Fibroblast of skin of back (primary cell): Measurements from ENCODE around the gene APOA1.
"Not testable (repeated sequence)": the region's sequence is repeated elsewhere in the genome, so short reads cannot be mapped to it uniquely, and the experiment has no call there.

ENCODE experiments used
- DNase-seq: peaks from one replicate; pipeline ENCODE4 v3.0.0-alpha.2; 2013

The APOA1 gene

GRCh38 chr11:116857316-116857715 is 19.9 kb upstream of the APOA1 start:
- no peak for DNase-seq

DNA sequence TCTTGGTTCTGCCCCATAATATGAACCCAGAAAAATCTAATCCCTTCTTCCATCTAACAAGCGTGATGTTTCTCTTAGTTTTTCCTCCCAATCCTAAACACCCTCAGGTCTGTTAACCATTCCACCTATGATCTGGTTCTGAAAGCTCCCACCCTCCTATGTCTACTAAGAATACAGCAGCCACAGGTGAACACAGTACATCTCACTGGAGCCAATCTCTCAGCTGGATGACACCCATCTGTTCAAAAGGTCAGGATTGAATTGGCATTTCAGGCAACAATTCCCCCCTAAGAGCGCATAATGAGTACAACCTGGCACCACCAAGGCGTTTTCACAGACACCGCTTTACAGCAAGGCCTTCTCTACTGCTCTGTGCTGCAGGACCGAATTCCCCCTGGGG is 19.0 kb upstream of the APOA1 start:
- DNase-seq: no peak

DNA sequence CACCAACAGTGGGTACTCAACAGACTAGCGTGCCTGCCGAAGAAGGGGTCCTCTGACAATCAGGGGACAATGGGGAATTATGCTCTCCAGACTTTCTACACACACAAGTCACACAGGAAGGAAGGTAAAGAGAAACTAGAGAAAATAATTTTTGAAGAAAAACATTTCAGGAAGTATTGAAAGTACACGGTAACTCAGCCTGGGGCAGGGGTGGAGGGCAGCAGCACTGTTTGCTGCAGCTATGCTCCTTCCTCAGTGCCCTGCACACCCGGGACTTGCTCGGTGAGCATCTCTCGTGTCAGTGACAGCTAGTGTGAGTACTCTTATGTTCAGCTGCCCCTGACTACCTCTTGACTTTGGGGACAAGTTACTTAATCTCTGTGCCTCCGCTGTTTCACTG is 18.0 kb upstream of the APOA1 start:
- no peak for DNase-seq

DNA sequence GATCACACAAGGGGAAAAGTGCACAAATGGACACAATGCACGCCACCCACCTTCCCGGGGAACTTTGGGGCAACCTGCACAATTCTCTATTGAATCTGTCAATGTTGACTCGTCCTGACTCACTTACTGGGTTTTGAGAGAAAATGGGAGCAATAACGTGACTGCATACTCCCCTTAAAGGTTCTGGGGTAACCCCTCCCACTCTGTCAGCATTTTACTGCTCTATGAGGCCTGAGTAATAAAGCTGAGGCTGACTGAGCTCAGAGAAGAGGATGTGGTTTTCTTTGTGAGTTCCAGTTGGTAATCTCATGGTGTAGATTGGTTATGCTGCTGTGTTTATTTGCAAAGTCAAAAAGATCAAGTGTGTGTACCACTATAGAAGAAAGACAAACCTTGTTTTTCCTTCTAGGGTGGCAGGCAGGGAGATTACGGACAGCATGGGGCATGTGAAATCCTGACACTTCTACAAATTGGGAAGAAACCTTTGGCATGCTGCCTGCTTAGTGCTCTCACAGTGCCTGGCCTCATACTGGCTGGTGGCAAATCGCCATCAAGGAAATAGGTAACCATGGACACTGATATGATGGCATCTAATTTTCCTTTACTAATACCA is 16.1 kb upstream of the APOA1 start:
- DNase-seq: peak; percentile 89

DNA sequence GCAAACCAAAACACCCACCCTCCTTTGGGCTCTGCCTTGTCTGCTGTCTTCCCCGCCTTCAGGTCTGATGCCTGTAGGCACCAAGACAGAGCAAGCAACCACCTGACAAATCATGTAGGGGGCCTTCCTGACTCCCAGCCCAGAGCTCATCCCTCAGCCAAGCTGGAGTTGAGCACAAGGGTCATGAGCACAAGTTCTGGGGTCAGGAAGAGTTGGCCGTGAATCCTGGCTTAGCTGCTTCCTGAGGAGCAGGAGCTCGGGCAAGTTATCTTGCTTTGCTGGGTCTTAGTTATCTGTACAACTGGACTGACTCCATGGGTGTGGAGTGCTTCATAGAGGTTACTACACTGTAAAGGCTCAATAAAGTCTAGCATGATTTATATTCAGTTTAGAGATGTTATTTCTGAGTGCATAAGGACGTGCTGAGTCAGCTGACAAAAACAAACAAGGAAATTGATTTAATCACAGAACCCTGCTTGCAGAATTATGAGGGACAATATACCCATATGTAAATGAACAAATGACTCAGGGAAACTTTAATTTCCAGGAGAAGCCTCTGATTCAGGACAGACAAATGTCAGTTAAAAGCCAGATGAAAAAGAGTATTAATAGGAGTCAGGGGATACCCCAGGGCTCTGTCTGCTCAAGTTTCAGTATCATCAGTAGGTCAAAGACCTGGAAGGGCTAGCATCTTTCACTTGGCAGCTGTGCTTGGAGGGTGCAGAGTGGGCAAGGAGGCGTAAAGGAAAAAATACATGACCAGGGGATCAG is 15.0 kb upstream of the APOA1 start:
- peak; percentile 26 for DNase-seq

GRCh38 chr11:116851626-116852025 is 14.2 kb upstream of the APOA1 start:
- no peak for DNase-seq

- DNase-seq: no peak
Measured at GRCh38 chr11:116849486-116849885, 12.1 kb upstream of the APOA1 start.

DNA sequence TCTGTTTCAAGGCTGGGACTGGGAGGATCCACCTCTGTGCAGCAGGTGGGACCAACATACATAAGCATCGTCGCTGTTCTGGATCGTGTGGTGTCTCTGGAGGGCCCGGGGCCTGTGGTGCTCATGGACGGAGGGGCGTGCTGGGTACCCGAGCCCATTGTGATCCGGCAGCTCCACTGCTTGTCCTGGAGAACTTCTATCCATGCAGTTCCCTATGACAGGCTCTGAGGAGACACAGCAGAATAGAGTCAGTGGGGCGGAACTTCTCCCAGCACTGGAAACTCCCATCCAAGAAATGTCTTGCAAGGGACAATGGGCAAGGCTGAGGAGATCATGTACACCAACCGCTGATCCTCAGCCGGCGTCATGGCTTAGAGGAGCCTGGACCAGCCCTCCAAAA is 11.6 kb upstream of the APOA1 start:
- DNase-seq: no peak

DNA sequence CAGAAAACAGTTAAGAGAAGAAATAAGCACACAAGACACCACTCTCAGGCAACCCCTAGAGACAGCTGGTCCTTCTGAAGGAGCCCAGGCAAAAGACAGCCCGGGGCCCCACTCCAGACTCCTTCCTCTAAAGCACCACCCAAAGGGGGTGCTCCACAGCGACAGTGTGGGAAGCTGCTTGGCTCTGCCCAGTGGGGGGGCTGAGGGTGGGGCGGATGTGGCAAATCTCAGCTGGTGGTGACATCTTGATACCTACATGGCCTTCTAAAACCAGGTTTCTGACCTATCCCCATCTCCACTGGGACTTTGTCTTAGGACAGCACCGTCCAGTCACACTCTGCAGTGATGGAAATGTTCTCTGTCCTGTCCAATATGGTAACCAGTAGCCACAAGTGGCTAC is 10.2 kb upstream of the APOA1 start:
- no peak for DNase-seq

DNA sequence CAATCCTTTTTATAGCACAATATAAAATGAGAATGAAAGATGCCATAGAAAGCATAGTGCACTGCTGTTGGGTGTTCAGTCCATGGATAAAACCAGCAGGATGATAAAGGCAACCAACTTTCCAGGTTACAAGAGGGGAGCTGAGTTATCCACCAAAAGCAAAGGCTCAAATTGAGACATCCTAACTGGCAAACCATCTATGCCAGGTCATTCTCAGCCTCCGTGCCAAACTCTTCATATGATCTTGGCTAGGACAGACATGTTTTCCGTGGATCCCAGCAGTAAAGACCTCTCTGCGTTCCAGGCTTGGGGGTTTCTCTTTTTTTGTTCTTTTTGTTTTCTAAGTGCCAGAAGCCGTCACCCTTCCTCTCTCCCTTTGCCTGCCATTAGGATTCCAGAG is 7.3 kb upstream of the APOA1 start:
- DNase-seq: no peak

GRCh38 chr11:116843661-116844060 is 6.2 kb upstream of the APOA1 start:
- DNase-seq: no peak

DNA sequence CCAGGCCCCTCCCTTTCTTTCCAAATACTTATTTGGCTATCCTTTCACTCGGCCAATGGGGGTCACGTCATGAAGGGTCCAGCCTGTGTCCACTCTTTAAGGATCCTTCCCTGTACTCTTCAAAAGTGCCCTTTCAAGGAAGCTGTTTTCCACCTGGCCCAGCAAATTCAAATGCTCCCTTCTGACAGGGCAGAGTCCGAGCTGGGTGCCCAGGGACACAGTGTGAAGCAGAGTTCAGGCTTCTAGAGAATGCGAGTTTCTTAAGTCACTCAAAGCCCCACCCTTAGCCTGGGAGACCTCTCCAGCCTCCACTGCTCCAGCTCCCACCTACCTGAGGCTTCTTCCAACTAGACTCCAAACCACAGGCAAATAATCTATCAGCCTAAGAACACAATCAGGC is 5.5 kb upstream of the APOA1 start:
- no peak for DNase-seq

DNA sequence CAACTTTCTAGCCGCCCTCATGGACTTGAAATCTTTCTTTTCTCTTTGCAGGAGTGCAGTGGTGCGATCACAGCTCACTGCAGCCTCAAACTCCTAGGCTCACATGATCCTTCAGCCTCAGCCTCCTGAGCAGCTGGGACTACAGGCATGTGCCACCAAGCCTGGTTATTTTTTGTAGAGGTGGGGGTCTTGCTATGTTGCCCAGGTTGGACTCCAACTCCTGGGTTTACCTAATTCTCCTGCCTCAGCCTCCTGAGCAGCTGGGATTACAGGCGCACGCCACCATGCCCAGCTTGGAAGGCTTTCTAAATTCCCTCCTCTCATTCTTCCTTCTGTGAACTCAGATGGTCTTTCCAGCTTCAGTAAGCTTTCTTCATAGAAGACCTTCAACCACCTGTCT is 4.7 kb upstream of the APOA1 start:
- no peak for DNase-seq

DNA sequence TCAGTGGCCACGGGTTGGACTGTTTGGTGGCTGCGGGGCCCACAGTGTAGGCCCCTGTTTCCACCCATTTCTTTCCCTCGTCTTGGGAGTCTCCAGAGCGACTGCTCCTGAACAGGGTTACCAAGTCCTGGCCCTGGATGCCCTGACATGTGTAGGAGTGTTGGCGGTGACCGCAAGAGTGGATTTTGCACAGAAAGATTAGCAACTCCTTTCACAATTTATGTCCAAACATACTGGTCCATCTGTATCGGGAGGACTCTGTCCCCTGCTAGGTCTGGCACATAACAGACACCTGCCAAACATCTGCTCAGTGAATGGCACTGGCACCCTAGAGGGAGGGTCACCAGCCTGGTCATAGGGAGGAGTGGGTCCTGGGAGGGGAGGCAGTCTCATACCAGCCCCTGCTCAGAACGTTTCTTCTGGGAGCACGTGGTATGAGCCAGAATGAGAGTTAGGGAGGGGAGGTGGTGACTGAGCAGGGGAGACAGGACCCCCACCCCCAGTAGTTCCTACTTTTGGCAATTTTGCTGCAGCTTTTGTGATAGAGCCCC is 3.4 kb upstream of the APOA1 start:
- no peak for DNase-seq

DNA sequence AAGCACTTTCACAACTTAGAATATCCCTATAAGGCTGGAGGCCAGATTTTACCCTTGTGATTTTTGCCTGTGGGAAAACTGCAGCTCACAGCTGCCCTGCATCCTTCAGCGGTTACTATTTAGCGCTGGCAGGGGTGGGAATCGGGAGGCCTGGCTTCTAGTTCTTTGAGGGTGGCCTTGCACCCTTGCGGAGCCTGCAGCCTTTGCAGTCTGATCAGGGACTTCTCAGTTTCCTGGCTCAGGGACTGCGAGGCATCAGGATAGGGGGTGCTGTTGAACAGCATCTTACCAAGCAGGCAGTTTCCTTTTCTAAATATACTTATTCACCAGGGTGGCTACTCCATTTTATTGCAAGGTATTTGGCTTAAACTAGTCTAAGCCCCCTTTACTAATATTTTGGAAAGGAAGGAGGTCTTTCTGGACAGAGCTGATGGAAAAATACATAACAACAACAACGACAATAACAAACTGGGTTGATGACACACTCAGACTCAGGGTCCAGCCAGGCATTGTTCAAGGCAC is 2.9 kb upstream of the APOA1 start:
- peak; percentile 23 for DNase-seq

DNA sequence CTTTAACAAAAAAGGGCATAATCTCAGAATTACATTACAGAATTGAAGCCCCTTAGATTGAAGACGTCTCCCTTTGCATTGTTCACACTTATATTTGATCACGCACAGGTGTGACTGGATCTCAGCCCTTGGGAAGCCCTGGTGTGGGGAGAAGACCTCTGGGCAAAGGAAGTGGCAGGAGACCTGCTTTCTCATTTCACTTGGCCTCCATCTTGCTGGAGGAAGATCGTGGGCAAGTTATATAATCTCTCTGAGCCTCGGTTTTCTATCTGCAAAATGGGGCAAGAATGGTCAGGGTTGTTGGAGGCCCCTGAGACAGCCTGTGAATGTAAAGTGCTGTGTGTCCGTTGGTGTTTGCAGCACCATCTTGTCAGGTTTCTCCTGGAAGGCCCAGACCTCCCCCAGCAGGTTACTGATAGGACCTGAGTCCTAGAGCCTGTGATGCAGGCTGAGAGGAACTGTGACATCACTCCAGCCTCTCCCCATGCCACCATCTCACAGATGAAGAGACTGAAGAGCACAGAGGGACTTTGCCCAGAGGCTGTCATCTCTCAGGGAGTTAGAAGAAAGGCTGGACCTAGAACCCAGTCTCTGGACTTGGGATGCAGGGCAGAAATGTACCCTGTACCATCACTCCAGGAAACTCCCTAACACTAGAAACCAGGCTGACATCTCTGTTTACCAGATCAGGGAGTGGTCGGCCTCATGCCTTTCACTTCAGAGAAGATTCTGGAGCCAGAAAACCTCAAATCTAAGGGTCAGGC is 1.1 kb upstream of the APOA1 start:
- no peak for DNase-seq

GRCh38 chr11:116836632-116836991 is 810 bp downstream of the APOA1 start:
- no peak for DNase-seq

DNA sequence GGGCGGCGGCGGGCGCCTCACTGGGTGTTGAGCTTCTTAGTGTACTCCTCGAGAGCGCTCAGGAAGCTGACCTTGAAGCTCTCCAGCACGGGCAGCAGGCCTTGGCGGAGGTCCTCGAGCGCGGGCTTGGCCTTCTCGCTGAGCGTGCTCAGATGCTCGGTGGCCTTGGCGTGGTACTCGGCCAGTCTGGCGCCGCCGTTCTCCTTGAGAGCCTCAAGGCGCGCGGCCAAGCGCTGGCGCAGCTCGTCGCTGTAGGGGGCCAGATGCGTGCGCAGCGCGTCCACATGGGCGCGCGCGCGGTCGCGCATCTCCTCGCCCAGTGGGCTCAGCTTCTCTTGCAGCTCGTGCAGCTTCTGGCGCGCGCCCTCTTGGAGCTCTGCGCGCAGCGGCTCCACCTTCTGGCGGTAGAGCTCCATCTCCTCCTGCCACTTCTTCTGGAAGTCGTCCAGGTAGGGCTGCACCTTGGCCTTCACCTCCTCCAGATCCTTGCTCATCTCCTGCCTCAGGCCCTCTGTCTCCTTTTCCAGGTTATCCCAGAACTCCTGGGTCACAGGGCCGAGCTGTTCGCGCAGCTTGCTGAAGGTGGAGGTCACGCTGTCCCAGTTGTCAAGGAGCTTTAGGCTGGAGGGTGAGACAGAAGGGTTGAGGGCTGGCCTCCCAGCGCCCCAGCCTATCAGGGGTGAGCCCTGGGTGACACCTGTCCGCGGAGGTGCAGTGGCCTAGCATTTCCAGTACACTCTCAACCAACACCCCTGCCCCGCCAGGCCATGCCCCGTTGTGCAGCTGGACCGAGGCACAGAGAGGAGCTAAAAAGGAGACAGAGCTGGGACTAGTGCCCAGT is 1.4 kb downstream of the APOA1 start:
- peak; percentile 91 for DNase-seq

GRCh38 chr11:116835042-116835772 is 2.2 kb downstream of the APOA1 start:
- no peak for DNase-seq

- not testable (repeated sequence) for DNase-seq
Measured at GRCh38 chr11:116834535-116835041, 2.8 kb downstream of the APOA1 start.

GRCh38 chr11:116833816-116834534 is 3.4 kb downstream of the APOA1 start:
- DNase-seq: no peak
